B cell (primary cell): Measurements from ENCODE around the gene SLC29A4. TPM values are rescaled to one million over a fixed set of nuclear protein-coding genes. Genes with fewer than 3 reads are reported as not detected.

Experiments used
- ATAC-seq: fragments of 200-7000 bp; cut with Tn5 transposase; one replicate; pipeline ENCODE4 v1.10.0; 2021; ENCODE audit warnings: low read depth, mild to moderate bottlenecking, moderate number of reproducible peaks, moderate library complexity
- CTCF ChIA-PET: fragments of 350-600 bp; sonication (Branson Sonifier 250); formaldehyde crosslinking; loops from one replicate; lab custom pipeline; 2021; ENCODE audit warnings: antibody characterized with exemption, inconsistent platforms; lab: Charles Lee
- POLR2A ChIA-PET: fragments of 350-600 bp; sonication (Branson Sonifier 250); formaldehyde crosslinking; loops from one replicate; lab custom pipeline; 2021; ENCODE audit warnings: antibody characterized with exemption; lab: Charles Lee
- DNase-seq: peaks from one replicate; pipeline ENCODE4 v3.0.0; 2013
- H2AFZ ChIP-seq: 2 replicates; pipeline ENCODE4 v1.6.1; 2012; ENCODE audit warnings: mild to moderate bottlenecking, low read depth, low read length; ENCODE audit not compliant: insufficient read depth, poor library complexity, severe bottlenecking
- H3K27ac ChIP-seq, 2 donors: 1 replicate in 1 of 2; 2 replicates in 1 of 2; pipeline ENCODE4 v1.5.1; 2012 to 2013; ENCODE audit warnings: low read length in 2 of 2, mild to moderate bottlenecking in 2 of 2, moderate library complexity in 1 of 2
- H3K27me3 ChIP-seq, 4 experiments: fragments of 200-600 bp in 1 of 4; sonication (generic) in 1 of 4; replicated peaks in 1 of 4; 1 replicate in 2 of 4; 2 replicates in 2 of 4; pipeline versions ENCODE4 v1.6.1 to v1.7.0; 2013 to 2016; ENCODE audit warnings: low read length in 3 of 4, mild to moderate bottlenecking in 2 of 4, mixed read lengths in 1 of 4, moderate library complexity in 1 of 4; ENCODE audit not compliant: insufficient read depth in 4 of 4, control insufficient read depth in 3 of 4; ENCODE audit errors: control extremely low read depth in 1 of 4
- H3K36me3 ChIP-seq, 2 experiments: replicated peaks in 1 of 2; 1 replicate in 1 of 2; 2 replicates in 1 of 2; pipeline versions ENCODE4 v1.6.1 to v1.7.1; 2013; ENCODE audit warnings: low read length in 1 of 2; ENCODE audit not compliant: insufficient read depth in 2 of 2, control insufficient read depth in 1 of 2; ENCODE audit errors: control extremely low read depth in 1 of 2, extremely low read depth in 1 of 2
- H3K4me1 ChIP-seq, 2 donors: fragments of 200-600 bp in 1 of 2; sonication (generic) in 1 of 2; 1 replicate in 1 of 2; 2 replicates in 1 of 2; pipeline versions ENCODE4 v1.5.1 to v1.6.1; 2013 to 2017; ENCODE audit warnings: low read length in 2 of 2; ENCODE audit not compliant: control insufficient read depth in 2 of 2, insufficient read depth in 2 of 2
- H3K4me2 ChIP-seq: replicated peaks from 2 replicates; pipeline ENCODE3; 2012; ENCODE audit warnings: mild to moderate bottlenecking, low read depth, low read length; ENCODE audit not compliant: poor library complexity, severe bottlenecking
- H3K4me3 ChIP-seq, 5 experiments: fragments of 200-600 bp in 1 of 5; sonication (generic) in 1 of 5; 1 replicate in 3 of 5; 2 replicates in 2 of 5; pipeline versions ENCODE4 v1.5.1 to v1.7.0; 2011 to 2016; ENCODE audit warnings: low read length in 4 of 5, mild to moderate bottlenecking in 4 of 5, low read depth in 2 of 5, control low read depth in 1 of 5, moderate library complexity in 1 of 5; ENCODE audit not compliant: insufficient read depth in 1 of 5; ENCODE audit errors: control extremely low read depth in 1 of 5, extremely low read depth in 1 of 5
- H3K79me2 ChIP-seq: fragments of 200-600 bp; sonication (generic); one replicate; pipeline ENCODE4 v1.6.0; 2016; ENCODE audit warnings: low read length; ENCODE audit not compliant: control insufficient read depth, insufficient read depth
- H3K9ac ChIP-seq: fragments of 200-600 bp; sonication (generic); 2 replicates; pipeline ENCODE4 v1.6.1; 2017; ENCODE audit warnings: mild to moderate bottlenecking, low read length, moderate library complexity
- H3K9me3 ChIP-seq, 3 donors: one replicate each; pipeline versions ENCODE4 v1.6.1 to v1.7.1; 2013; ENCODE audit warnings: low read length in 2 of 3; ENCODE audit not compliant: control insufficient read depth in 2 of 3, insufficient read depth in 1 of 3; ENCODE audit errors: control extremely low read depth in 1 of 3
- H4K20me1 ChIP-seq: 2 replicates; pipeline ENCODE4 v1.6.0; 2012; ENCODE audit warnings: mild to moderate bottlenecking, low read length; ENCODE audit not compliant: insufficient read depth, control insufficient read depth, poor library complexity, severe bottlenecking
- H3K27ac Mint-ChIP-seq: one replicate; pipeline ENCODE4 v1.8.0; 2021; ENCODE audit warnings: mixed read lengths
- H3K27me3 Mint-ChIP-seq: one replicate; pipeline ENCODE4 v1.8.0; 2021; ENCODE audit warnings: mixed read lengths
- H3K4me1 Mint-ChIP-seq: one replicate; pipeline ENCODE4 v1.8.0; 2021; ENCODE audit warnings: mixed read lengths
- H3K4me3 Mint-ChIP-seq: one replicate; pipeline ENCODE4 v1.8.0; 2021; ENCODE audit warnings: mixed read lengths
- H3K9me3 Mint-ChIP-seq: one replicate; pipeline ENCODE4 v1.8.0; 2022; ENCODE audit warnings: mixed read lengths; ENCODE audit not compliant: insufficient read depth
- CTCF ChIP-seq: fragments of 200-600 bp; IDR thresholded peaks from one replicate; pipeline ENCODE4 v1.8.0; 2022; ENCODE audit warnings: antibody characterized with exemption, mild to moderate bottlenecking
- EZH2 ChIP-seq: IDR thresholded peaks from 2 replicates; pipeline ENCODE4 v1.6.1; 2012; ENCODE audit warnings: borderline replicate concordance, low read depth, mild to moderate bottlenecking, moderate library complexity, low read length; ENCODE audit not compliant: insufficient read depth, poor library complexity, severe bottlenecking
- WGBS: methylation state at CpG from one replicate; pipeline ENCODE4 v1.1.5; 2013; ENCODE audit warnings: missing lambda C conversion rate; ENCODE audit not compliant: insufficient coverage; 5-methylcytosine and 5-hydroxymethylcytosine counted together
- intact Hi-C: fragments of 100-400 bp; cut with micrococcal nuclease; formaldehyde crosslinking; loops from one replicate; pipeline ENCODE4 v1.10.0; 2022
- polyA plus RNA-seq: library from polyadenylated mRNA; depleted of rRNA; stranded (reverse); fragments of >200 nt; gene quantifications from 2 replicates; pipeline ENCODE4 v1.2.3, GENCODE V29; 2012
- total RNA-seq, 2 donors: library from RNA; stranded (reverse); fragments of 120-200 nt in 1 of 2; gene quantifications; 1 replicate in 1 of 2; 2 replicates in 1 of 2; pipeline versions ENCODE4 v1.2.3 to v1.2.4, GENCODE V29; 2013 to 2022

The SLC29A4 gene
- total and polyA plus RNA-seq, 2 donors (not counting 1 experiment from before 2014, with no cell fraction given): 0.21 to 0.67 TPM

DNA sequence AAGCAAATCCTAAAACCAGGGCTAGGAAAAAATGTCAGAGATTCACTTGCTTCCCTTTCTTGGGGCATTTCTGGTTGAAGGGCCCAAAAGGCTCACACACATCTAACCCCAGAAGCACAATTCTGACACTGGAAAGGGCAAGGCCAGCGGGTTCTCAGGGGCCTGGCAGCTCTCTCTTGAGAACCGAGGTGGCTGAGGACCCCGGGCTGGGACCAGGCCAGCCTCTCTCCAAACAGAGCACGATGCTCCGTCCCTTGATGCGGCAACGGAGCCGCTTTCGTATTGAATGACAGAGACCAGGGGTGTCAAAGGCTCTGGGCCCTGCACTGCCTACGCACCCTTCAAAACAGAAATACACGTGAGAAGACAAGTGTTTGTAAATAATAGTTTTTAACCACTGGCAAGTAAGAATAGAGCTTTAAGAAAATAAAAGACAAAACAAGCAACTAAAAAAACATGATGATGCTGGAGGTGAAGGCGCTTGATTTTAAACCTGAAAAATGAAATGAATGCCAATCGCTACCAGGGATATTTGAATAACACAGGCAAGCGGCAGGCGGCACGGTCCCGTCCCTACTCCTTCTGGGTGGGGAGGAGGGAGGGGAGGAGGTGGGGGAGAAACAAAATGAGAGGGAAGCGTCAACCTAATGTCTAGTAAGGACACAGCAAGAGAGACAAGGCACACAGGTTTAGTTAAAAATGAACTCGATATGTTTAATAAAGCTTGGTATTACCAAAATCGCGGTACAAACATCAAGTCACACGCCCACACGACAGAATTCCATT, 68.0 kb downstream of the SLC29A4 start:
- no peak overlapping the region for H3K4me3 ChIP-seq
- no peaks in the 10 kb centered on the region for H3K27me3 ChIP-seq
- H3K9me3 ChIP-seq: no peaks in the 10 kb centered on the region
- ChIA-PET POLR2A (no interaction called here), CTCF (no interaction called here)
- H3K4me2 ChIP-seq: no peak overlapping the region
- H3K36me3 ChIP-seq: peaks cover 2 to 42% of the 10 kb centered on the region in 2 experiments
- H3K4me1 Mint-ChIP-seq: peaks cover 6% of the 10 kb centered on the region
- H3K27ac ChIP-seq: no peak overlapping the region
- peaks cover 38% of the 10 kb centered on the region for H3K79me2 ChIP-seq
- no peaks in the 10 kb centered on the region for H3K4me1 ChIP-seq
- H2AFZ ChIP-seq: no peak overlapping the region
- H3K27ac Mint-ChIP-seq: no peak overlapping the region
- H4K20me1 ChIP-seq: peaks cover 45% of the 10 kb centered on the region
- H3K4me3 Mint-ChIP-seq: no peak overlapping the region
- no peaks in the 10 kb centered on the region for H3K9me3 Mint-ChIP-seq
- no peaks in the 10 kb centered on the region for H3K27me3 Mint-ChIP-seq
- TF ChIP-seq CTCF: no peak
- TF ChIP-seq EZH2: no peak
- no peak overlapping the region for H3K9ac ChIP-seq
- DNase-seq: no peak
- no peak for ATAC-seq
- intact Hi-C loops: no loop called here
- 95% methylated on average over 14 of the region's 23 CpGs for WGBS

DNA sequence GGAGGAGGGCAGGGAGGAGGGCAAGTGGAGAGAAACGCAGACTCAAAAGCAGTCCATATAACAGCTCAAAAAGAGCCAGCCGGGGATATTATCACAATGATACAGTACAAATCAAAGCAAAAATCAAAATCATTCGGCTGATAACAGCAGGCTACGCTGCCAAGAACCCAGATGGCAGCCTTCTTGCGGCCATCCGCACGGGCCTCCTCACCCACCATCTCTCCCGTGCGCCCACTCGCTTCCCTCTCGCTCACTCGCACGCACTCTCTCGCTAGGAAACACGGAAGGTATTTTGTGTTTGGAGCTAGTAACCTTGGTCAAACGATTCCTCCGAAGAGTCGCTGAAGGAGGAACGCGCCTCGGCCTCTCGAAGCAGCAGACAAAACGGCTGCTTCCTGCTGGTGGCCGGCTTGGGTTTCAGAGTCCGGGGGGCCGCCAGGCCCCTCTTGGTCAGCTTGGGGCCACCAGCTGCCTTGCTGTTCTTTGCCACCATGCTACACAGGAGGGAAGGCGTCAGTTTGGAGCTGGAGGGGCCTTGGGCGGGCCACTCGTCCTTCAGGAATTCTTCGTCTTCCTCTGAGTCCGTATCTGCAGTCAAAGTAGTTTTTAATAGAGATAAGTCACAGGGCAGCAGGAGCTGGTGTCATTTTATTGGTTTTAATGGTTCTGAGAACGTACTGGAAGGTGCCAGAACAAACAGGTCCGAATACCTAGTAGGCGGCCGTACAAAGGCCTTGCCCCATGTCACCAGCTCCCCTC, 68.9 kb downstream of the SLC29A4 start:
- H3K27ac Mint-ChIP-seq: no peak overlapping the region
- no peaks in the 10 kb centered on the region for H3K9me3 ChIP-seq
- H3K4me2 ChIP-seq: no peak overlapping the region
- no peak overlapping the region for H3K9ac ChIP-seq
- CTCF ChIA-PET: no interaction called here
- no peak for TF ChIP-seq EZH2
- no peak overlapping the region for H3K4me3 ChIP-seq
- H4K20me1 ChIP-seq: peaks cover 41% of the 10 kb centered on the region
- H3K27ac ChIP-seq: no peak overlapping the region
- intact Hi-C loops: no loop called here
- H3K36me3 ChIP-seq: peaks cover 2 to 45% of the 10 kb centered on the region in 2 experiments
- no peak for DNase-seq
- H3K4me1 ChIP-seq: no peaks in the 10 kb centered on the region
- H3K27me3 ChIP-seq: no peaks in the 10 kb centered on the region
- no peak overlapping the region for H2AFZ ChIP-seq
- H3K4me1 Mint-ChIP-seq: peaks cover 6% of the 10 kb centered on the region
- H3K9me3 Mint-ChIP-seq: no peaks in the 10 kb centered on the region
- ATAC-seq: no peak
- POLR2A ChIA-PET: interaction anchor here (0.6 kb wide), 1 partner anchor 14 kb away, joined by 3 read pairs; no protein-coding TSS in a partner anchor
- 98% methylated on average over 29 of the region's 35 CpGs for WGBS
- H3K4me3 Mint-ChIP-seq: no peak overlapping the region
- peaks cover 45% of the 10 kb centered on the region for H3K79me2 ChIP-seq
- no peaks in the 10 kb centered on the region for H3K27me3 Mint-ChIP-seq
